GM19468 (cell line): ENCODE data around the gene TAS2R7.
"Not testable (repeated sequence)": the region's sequence is repeated elsewhere in the genome, so short reads cannot be mapped to it uniquely, and the experiment has no call there.

ENCODE experiments used
- ATAC-seq: cut with Tn5 transposase; IDR thresholded peaks from one replicate; pipeline ENCODE4 v1.9.1; 2021; ENCODE audit warnings: mild to moderate bottlenecking, moderate library complexity, moderate number of reproducible peaks; ENCODE audit not compliant: unreplicated experiment; ENCODE audit errors: extremely low read depth

The TAS2R7 gene, protein sequence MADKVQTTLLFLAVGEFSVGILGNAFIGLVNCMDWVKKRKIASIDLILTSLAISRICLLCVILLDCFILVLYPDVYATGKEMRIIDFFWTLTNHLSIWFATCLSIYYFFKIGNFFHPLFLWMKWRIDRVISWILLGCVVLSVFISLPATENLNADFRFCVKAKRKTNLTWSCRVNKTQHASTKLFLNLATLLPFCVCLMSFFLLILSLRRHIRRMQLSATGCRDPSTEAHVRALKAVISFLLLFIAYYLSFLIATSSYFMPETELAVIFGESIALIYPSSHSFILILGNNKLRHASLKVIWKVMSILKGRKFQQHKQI

DNA sequence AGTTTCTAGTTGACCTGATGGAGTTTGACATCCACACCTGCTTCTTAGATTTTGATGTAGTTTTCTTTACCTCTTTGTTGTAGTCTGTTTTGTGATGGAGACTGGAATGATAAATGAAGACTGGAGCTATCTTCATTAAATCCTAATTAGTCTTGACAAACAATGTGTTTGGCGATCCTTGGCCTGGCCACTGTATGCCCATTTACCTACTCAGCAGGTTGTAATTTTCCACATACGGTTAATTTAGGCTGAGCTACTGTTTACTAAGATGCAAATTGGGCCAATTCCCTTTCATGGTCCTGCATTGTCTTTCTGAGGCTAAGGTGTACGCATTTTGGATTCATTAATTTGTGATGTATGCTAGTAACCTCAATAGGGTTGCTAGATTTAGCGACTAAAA lies at the start of gene TAS2R7:
Gene TAS2R7, minus strand, starts transcription at position 41 of the 400 bp plus-strand sequence. CDS start 57 bp downstream, outside the sequence.
- no peak for ATAC-seq

DNA sequence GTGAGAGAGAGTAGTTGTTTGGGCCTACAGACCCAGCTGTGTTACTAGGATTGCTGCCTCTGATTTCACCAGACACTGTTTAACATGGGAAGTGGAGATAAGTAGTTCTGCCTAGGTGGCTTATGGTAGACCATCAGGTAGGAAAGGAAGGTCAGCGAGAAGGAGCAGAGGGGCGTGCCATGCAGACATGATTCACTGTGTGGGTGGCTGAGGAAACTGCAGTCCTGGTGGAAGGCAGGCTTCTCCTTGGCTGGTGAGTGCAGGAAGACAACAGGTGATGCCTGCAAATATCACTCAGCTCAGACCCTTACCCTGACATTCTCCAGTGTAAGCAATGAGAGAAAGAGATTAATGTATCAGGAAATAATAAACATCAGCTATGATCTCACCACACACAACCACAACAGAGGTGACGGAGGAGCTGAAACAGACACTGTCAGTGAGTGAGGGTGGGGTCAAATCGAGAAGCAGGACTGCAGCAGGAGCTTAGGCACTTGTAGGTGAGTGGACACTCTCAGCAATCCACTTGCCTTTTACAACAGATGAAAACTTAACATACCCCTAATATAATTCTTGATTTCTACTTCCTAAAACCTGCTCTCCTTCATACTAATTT lies 48.9 kb upstream of the TAS2R7 start:
- no peak for ATAC-seq

DNA sequence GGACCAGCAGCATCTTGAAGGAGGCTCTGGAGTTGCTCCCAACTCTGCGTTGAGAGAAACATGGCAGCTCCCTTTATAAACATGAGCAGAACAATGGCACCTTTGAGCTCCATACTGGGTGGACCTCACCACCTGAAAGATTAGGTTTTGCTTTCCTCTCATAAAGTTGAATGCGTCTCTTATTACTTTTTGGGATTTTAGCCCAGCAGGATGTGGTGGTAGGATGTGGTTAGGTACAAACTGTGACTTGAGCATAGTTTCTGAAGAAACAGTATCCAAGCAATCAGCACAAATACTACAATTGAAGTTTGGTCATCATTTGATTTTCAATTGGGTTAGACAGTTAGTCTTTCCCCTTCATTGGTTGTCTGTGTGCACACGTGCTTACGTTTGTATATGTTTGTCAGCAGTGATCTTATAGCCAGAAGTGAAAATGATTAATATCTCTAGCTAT lies 47.0 kb upstream of the TAS2R7 start, which contains the start of gene PRR4:
Gene PRR4, minus strand, starts transcription at position 51 of the 454 bp plus-strand sequence. Its CDS starts 38 bp downstream, at position 13.
- ATAC-seq: no peak

DNA sequence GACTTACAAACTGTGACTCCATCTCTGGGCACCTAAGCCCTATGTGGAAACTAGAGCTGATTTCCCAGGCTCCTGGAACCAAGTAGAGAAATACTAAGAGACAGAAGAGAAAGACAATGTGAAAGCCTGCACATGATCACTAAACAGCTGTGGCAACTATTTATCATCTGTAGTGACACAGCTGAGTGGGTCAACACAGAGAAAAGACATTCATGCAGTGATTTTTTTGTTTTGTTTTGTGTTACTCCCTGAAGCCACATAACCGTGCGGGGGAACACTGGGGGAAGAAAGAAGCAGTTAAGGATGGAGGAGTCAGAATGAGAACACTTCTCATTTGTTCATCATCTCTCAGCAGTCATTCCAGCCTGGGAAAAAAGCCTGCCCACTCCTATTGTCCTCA lies 45.3 kb upstream of the TAS2R7 start:
- no peak for ATAC-seq

DNA sequence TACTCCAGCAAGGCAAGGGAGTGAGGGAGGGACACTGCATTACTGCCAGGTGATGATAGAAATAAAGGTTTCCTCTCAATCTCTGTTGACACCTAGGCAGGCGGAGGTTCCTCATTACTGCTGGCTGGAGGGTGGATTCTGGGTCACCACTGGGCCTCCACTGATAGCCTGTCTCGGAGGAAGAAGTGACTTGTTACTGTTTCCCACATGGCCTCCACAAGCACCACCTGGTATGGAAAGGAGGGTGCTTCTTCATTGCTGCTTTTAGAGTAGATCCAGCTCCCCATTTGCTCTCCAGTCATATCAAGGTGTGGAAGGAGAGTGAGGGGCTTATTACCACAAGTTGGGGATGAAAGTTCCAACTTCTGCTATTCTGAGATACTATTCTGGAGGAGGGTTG lies 40.4 kb upstream of the TAS2R7 start:
- no peak for ATAC-seq

DNA sequence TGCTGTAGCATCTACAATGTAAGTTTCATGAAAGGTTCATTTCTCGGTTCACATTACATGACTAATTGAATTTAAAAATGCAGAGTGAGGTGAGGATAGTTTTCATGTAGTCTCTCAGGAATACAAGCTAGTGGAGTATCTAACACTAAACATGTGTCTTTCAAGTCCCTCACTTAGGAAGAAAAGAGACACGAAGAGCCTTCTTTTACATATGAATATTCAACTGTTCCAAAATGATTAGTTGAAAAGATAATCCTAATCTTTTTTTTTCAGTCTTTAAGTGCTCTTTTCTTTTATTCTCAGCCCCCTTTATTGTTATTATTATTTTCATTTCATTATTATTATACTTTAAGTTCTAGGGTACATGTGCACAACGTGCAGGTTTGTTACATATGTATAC lies 36.0 kb upstream of the TAS2R7 start:
- no peak for ATAC-seq

DNA sequence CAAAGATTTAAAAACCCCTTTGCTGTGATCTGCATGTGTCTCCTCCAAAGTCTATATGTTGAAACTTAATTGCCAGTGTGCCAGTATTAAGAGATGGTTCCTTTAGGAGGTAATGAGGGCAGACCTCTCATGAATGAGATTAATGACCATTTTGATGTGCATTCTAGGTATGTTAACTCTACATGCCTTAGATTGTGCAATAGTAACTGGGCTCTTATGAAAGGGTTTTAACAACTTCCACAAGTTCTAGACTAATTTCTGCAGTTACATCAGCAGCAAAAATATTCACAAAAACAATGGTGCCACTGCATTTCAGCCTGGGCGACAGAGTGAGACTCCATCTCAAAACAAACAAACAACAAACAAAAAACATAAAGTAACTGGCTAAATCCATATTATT lies 27.6 kb upstream of the TAS2R7 start:
- ATAC-seq: no peak

DNA sequence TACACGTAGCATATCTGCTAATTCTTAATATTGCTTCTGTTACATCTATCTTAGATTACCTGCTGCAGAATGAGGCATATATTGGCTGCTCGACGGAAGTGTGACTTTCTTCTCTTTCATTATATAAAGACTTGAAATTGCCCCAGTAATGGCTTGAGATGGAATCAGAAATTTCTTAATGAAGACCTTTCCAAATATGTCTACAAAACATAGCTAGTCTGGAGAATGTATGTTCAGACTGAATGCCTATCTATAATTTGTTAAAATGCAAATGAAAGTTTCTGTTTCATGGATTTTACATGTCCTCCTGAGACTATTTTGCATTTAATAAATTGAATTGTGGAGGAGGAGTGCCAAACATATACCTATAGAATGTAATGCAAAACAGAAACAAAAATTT lies 23.8 kb upstream of the TAS2R7 start, which contains the start of gene TAS2R10:
Gene TAS2R10, minus strand, starts transcription at position 101 of the 400 bp plus-strand sequence. Its CDS starts 89 bp downstream, at position 12.
- no peak for ATAC-seq

DNA sequence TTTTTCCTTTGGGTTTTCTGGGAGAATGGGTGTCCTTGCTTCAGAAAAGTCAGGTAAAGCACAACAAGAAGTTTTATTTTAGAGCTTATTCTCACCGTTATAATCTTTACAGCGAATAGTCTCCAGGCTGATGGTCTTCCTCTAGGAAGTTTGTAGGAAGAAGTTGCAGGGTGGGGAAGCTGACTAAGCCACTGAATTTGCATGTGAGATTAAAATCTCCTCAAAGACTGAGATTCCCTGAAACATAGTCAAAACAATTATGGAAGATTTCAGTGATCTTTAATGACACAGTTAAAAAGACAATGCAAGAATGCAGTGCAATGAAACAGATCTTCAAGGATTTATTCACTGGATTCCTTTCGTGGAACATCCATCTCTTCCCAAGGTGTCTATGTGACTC lies 22.5 kb upstream of the TAS2R7 start:
- ATAC-seq: no peak

DNA sequence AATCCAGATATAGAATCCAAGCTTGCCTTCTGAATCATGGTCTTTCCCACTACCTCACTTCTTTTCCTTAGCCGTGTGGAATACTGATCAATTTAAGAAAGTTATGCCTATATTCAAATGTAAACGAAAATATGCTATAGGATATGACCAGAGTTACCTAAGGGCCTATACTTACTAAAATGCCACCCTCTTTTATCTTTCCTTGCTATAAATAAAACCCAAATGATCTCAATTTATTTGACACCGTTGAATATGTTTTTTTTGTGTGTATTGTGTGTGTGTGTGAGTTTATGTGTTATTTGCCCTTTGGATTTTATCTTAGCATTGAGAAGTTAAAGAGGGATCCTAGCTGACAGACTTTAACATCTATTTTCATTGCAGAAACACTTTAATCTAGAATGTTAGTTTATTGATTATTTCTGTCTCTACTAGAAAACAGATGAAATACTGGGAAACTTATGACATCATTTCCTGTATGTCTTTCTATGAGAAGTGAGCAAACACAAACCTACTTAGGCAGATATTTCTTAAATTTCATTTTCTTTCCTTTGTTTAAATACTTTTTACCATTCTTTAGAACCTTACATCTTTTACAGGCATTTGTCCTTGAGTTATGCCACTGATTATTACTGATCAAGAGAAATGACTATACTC lies 9.6 kb upstream of the TAS2R7 start:
- no peak for ATAC-seq

DNA sequence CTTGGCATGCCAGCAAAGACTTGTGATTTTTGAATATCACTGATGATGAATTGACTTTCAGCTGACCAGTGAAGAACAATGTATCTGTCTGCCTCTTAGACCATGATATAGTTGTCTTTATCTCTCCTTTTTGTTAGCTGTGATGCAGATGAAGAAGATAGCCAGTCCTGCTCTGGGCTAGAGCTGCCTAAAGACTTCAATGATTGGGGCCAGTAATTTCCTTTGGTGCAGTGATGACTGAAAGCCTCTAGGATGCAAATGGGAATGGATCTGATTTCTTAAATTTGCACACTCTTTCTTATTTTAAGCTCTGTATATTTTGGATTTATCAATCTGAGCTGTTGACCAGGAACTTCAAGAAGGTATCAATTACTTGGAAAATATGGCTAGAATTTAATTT lies 7.6 kb upstream of the TAS2R7 start, which contains the start of gene TAS2R9:
Gene TAS2R9, minus strand, starts transcription at position 101 of the 400 bp plus-strand sequence. Its CDS starts 93 bp downstream, at position 8.
- ATAC-seq: no peak

DNA sequence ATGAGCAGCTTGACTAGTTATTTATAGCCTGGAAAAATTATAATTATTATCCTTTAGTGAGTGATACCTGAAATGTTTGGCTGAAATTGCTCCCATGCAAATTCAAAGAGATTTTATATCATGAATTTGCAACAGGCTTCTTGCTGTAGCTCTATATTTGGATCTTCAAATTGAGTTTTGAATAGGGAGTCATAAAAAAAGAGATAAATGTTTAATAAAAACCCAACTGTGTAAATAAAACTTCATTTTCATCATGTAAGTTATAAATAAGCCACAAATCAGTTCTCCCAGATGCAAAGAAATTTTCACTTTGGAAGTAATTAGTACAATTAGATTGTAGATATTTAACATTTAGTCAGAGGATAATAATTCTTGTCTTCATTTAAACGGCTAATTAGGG lies 4.8 kb upstream of the TAS2R7 start, which contains the start of gene TAS2R8:
Gene TAS2R8, minus strand, starts transcription at position 101 of the 400 bp plus-strand sequence. CDS start 306 bp downstream, outside the sequence.
- ATAC-seq: no peak

DNA sequence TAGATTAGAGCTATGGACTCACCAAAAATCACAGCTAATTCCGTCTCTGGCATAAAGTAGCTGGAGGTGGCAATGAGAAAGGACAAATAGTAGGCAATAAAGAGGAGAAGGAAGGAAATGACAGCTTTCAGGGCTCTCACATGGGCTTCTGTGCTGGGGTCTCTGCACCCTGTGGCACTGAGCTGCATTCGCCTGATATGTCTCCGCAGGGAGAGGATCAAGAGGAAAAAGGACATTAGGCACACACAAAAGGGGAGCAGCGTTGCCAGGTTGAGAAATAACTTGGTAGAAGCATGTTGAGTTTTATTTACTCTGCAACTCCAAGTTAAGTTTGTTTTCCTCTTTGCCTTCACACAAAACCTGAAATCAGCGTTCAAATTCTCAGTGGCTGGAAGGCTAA lies 686 bp downstream of the TAS2R7 start:
- ATAC-seq: no peak

DNA sequence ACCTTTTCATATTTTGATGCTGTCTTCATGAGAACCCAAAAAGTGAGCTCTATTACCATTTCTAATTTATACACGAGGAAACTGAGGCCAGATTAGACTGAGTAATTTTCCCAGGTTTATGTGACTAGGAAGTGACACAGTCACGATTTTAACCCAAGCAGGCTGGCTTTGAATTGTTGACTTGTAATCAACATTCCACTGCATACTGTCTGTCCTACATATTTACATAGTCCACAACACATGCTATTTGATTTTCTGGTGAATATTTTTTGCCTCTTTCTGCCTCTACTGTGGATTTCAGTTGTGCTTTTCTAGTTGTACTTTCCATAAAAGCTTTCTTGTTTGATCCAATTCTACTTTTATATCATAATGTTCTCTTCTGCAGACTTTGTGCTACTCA lies 8.2 kb downstream of the TAS2R7 start:
- ATAC-seq: no peak

DNA sequence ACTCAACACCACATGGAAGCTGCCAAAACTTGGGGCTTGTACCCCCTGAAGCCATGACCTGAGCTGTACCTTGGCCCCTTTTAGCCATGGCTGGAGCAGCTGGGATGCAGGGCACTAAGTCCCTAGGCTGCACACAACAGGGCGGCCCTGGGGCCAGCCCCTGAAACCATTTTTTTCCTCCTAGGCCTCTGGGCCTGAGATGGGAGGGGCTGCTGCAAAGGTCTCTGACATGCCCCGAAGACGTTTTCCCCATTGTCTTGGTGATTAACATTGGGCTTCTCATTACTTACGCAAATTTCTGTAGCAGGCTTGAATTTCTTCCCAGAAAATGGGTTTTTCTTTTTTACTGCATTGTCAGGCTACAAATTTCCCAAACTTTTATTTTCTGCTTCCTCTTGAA lies 10.7 kb downstream of the TAS2R7 start:
- not testable (repeated sequence) for ATAC-seq

DNA sequence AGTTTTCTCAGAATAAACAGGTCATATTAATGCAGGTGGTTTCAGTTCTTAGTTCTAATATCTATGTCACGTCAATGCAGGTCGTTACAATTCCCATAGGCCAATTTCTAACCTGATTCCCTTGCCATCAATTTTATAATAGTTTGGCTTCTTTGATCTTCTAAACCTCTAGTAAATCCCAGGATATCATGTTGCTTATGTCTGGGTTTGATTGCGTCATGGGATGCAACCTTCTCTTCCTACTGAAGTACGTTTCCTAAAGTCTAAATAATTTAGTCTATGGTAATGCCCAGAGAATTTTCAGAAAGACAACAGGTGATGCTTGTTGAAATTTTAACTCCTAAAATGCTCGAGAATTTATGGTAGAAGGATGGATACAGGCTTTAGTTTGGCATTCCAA lies 19.2 kb downstream of the TAS2R7 start:
- no peak for ATAC-seq

DNA sequence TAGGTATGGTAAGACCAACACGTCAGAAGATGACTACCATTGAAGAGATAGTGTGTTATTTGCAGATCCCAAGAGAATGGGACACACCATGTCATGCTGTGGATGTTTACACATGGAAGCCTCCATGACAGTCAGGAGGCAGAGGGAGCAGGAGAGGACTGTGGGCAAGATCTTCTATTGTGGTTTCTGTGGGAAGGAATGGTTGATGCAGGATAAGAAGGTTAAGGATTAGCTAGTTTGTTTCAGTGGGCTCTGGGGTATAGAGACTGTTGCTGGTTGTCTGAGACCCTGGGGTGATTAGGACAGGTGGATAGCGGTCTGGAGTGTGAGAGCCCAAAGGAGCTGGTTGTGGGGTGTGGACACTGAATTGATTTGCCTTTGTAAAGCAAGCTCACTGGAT lies 23.3 kb downstream of the TAS2R7 start:
- no peak for ATAC-seq

DNA sequence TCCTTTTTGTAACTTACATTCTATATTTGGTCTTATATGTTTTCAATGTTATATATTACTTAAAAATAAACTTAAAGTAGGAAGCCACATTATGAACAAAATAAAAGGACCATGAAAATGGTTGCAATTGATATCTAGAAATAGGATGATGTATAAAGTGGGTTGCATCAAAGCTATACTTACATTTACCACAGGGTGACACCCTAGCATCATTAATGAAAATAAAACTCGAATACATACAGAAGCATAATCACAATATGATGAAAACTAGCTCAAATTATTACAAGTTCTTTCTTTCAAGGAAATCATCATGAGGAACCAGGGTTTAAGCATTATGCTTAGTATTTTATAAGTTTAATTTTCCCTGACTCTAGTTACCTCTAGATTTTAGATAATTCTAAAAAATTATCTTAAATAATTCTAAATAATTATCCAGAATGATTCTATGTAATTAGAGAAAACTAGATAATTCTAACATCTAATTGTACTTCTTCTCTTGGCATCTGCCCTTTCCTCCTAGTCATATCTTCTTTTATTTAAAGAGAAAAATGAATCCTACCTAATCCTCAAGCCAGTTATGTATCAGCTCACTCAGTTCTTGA lies 31.2 kb downstream of the TAS2R7 start:
- ATAC-seq: no peak

DNA sequence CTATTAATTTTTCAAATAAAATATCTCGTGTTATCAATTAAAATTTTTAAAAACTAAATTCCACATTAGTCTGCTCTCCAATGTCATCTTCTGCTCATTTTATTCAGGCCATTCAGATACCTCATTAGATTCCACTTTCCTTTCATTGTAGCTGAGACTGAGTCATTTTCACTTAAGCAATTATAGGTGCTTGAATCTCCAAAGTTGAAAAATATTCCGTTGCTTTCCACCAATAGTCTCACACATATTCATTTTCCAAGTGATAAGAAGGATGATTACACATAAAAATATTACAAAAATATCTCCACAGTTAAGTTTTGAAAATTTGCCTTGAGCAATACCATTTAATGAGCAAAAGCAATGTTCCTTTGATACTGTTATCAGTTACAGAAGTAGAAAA lies 42.8 kb downstream of the TAS2R7 start:
- ATAC-seq: no peak

DNA sequence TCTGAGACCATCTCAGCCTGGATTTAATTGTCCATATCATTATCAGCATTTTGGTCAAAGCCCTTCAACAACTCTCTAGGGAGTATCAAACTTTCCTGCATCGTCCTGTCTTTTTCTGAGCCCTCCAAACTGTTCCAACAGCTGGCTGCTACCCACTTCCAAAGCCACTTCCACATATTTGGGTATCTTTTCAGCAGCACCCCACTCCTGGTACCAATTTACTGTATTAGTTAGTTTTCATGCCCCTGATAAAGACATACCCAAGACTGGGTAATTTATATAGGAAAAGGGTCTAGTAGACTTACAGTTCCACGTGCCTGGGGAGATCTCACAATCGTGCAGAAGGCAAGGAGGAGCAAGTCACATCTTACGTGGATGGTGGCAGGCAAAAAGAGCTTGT lies 46.2 kb downstream of the TAS2R7 start:
- ATAC-seq: no peak
